HEK293T (cell line): Measurements from ENCODE around the gene SYNE2.

ENCODE experiments used
- BHLHE40 ChIP-seq: fragments of 450-650 bp; IDR thresholded peaks from 2 replicates; pipeline ENCODE4 v1.6.1; 2016; ENCODE audit warnings: mild to moderate bottlenecking, moderate library complexity, borderline replicate concordance
- FOXK2 ChIP-seq: fragments of 450-650 bp; IDR thresholded peaks from 2 replicates; pipeline ENCODE4 v1.6.1; 2016; ENCODE audit warnings: mild to moderate bottlenecking
- NFRKB ChIP-seq: fragments of 450-650 bp; IDR thresholded peaks from 2 replicates; pipeline ENCODE4 v1.6.1; 2016; ENCODE audit warnings: mild to moderate bottlenecking, moderate library complexity
- PKNOX1 ChIP-seq: fragments of 450-650 bp; IDR thresholded peaks from 2 replicates; pipeline ENCODE4 v1.6.1; 2016
- SP1 ChIP-seq: fragments of 450-650 bp; IDR thresholded peaks from 2 replicates; pipeline ENCODE4 v1.6.1; 2017
- SUZ12 ChIP-seq: fragments of 450-650 bp; IDR thresholded peaks from 2 replicates; pipeline ENCODE4 v1.6.1; 2016; ENCODE audit warnings: mild to moderate bottlenecking

DNA sequence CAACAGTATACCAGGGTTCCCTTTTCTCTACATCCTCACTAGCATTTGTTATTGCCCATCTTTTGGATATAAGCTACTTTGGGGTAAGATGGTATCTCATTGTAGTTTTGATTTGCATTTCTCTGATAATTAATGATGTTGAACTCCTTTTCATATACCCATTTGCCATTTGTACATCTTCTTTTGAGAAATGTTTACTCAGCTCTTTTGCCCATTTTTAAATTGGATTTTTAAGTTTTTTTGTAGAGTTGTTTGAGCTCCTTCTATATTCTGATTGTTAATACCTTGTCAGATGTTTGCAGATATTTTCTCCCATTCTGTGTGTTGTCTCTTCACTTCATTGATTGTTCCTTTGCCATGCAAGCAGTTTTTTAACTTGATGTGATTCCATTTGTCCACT, 419.2 kb downstream of the SYNE2 start:
- TF ChIP-seq BHLHE40 (no peak), SUZ12 (no peak), SP1 (no peak), NFRKB (no peak), FOXK2 (no peak), PKNOX1 (no peak)
